ENCODE data around the gene CCN6.

The CCN6 gene

DNA sequence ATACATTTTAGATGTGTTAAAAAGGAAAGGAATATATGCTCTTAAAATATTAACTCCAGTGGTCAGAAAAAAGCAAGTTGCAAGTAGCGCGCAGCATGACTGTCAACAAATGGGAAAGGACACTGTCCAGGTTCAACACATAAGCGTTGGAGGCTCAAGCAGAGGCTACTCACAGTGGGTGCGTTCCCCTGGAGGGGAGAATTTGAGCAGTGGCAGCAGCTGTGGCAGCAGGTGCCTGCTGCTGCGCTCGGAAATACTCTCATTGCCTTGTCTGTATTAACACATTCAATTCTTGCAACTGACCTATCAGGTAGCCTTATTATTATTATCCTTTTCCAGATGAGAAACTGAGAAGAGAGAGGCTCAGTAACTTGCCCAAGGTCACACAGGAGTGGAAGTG, 21.9 kb upstream of the CCN6 start:
- Histone ChIP-seq H3K4me2 (ENCODE audit: low read depth, low read length) (no peak overlapping the region), H3K27me3 (replicated peaks; ENCODE audit: insufficient read depth, low read length) (no peaks in the 10 kb centered on the region), H3K4me3 (ENCODE audit: low read length) (no peak overlapping the region), H3F3A (ENCODE audit: insufficient read depth, low read length) (no peaks in the 10 kb centered on the region), H2AFZ (ENCODE audit: low read length) (no peak overlapping the region), H3K79me2 (ENCODE audit: low read length) (no peaks in the 10 kb centered on the region), H3K4me1 (ENCODE audit: low read length) (no peaks in the 10 kb centered on the region), H4K20me1 (ENCODE audit: insufficient read depth, low read length) (no peaks in the 10 kb centered on the region), H3K9me2 (replicated peaks; ENCODE audit: insufficient read depth, low read length) (no peaks in the 10 kb centered on the region), H3K9me3 (replicated peaks; ENCODE audit: insufficient read depth, low read length) (no peaks in the 10 kb centered on the region), H3K9ac (ENCODE audit: low read length) (no peak overlapping the region), H3K27ac (ENCODE audit: low read length) (no peak overlapping the region), H3K36me3 (replicated peaks; ENCODE audit: insufficient read depth, low read length) (no peaks in the 10 kb centered on the region)
- DNase-seq: no peak
- no peak for TF ChIP-seq EZH2 (optimal IDR thresholded peaks at IDR 0.05; ENCODE audit: low read depth, low read length)
- TF ChIP-seq, protein P1, sequence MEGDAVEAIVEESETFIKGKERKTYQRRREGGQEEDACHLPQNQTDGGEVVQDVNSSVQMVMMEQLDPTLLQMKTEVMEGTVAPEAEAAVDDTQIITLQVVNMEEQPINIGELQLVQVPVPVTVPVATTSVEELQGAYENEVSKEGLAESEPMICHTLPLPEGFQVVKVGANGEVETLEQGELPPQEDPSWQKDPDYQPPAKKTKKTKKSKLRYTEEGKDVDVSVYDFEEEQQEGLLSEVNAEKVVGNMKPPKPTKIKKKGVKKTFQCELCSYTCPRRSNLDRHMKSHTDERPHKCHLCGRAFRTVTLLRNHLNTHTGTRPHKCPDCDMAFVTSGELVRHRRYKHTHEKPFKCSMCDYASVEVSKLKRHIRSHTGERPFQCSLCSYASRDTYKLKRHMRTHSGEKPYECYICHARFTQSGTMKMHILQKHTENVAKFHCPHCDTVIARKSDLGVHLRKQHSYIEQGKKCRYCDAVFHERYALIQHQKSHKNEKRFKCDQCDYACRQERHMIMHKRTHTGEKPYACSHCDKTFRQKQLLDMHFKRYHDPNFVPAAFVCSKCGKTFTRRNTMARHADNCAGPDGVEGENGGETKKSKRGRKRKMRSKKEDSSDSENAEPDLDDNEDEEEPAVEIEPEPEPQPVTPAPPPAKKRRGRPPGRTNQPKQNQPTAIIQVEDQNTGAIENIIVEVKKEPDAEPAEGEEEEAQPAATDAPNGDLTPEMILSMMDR (IDR thresholded peaks at IDR 0.05; ENCODE audit: low read length): no peak
- no peak for TF ChIP-seq EZH2phosphoT487 (IDR thresholded peaks at IDR 0.05; ENCODE audit: low read length)

DNA sequence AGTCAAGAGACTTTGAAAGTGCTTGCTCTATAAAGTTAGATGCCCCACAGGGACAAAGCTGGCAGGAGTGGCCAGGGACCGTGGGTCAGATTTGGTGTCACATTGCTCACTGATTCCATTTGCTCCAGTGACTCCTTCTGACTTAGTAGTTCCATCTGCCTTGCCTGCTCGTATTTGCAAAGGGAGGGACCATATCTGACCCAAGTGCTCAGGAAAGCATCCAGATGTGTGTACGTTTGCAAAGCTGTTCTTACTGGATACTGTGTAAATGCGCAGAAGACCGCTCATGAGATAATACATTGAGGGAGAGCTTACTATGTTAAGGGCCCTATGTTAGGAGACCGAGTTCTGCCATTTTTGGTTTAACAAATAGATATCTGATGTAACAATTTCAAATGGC, 21.2 kb upstream of the CCN6 start:
- Histone ChIP-seq H3K27me3 (replicated peaks; ENCODE audit: insufficient read depth, low read length) (no peaks in the 10 kb centered on the region), H3K4me2 (ENCODE audit: low read depth, low read length) (no peak overlapping the region), H3K9me3 (replicated peaks; ENCODE audit: insufficient read depth, low read length) (no peaks in the 10 kb centered on the region), H3K4me1 (ENCODE audit: low read length) (no peaks in the 10 kb centered on the region), H3K79me2 (ENCODE audit: low read length) (no peaks in the 10 kb centered on the region), H2AFZ (ENCODE audit: low read length) (no peak overlapping the region), H4K20me1 (ENCODE audit: insufficient read depth, low read length) (no peaks in the 10 kb centered on the region), H3K4me3 (ENCODE audit: low read length) (no peak overlapping the region), H3K36me3 (replicated peaks; ENCODE audit: insufficient read depth, low read length) (no peaks in the 10 kb centered on the region), H3K9me2 (replicated peaks; ENCODE audit: insufficient read depth, low read length) (no peaks in the 10 kb centered on the region), H3K9ac (ENCODE audit: low read length) (no peak overlapping the region), H3F3A (ENCODE audit: insufficient read depth, low read length) (no peaks in the 10 kb centered on the region), H3K27ac (ENCODE audit: low read length) (no peak overlapping the region)
- TF ChIP-seq EZH2 (optimal IDR thresholded peaks at IDR 0.05; ENCODE audit: low read depth, low read length) (no peak), EZH2phosphoT487 (IDR thresholded peaks at IDR 0.05; ENCODE audit: low read length) (no peak)
- TF ChIP-seq, protein P1 (IDR thresholded peaks at IDR 0.05; ENCODE audit: low read length): no peak
- no peak for DNase-seq

DNA sequence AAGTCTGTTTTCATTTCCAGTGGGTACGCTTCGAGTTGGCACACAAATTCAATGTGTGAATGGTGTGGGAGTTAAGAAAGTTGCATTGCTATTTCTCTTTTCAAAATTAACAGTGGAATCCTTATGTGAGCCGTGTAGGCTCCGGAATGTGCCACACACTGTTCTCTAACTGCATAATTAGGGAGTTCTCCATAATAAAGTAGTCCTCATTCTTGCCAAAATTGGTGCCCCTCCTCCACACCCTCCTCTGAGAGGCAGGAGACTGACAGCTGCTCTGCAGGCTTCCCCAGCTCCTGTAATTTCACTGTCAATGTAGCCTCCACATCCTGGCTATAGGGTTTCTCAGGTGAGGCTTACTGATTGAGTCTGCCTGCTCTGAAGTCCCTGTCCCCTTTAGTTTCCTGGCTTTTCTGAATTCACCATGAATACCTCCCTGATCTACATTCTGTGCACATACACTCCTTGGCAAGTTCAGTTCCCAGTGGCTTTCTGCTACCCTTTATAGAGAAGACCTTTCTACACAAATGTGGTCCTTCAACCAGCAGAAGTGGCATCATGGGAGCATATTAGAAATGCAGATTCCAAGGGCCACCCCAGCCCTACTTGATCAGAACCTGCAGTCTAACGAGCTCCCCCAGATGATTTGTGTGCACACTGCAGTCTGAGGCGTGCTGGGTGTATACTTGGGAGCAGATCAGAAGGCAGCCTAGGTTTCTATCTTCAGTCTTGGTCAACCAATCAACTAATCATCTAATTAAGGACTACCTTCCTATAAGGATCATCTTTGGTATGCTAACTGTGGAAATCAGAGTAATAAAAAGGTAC, 19.9 kb upstream of the CCN6 start:
- no peaks in the 10 kb centered on the region for H3K9me3 ChIP-seq (replicated peaks; ENCODE audit: insufficient read depth, low read length)
- no peak for DNase-seq
- H3K79me2 ChIP-seq (ENCODE audit: low read length): no peaks in the 10 kb centered on the region
- H4K20me1 ChIP-seq (ENCODE audit: insufficient read depth, low read length): no peaks in the 10 kb centered on the region
- H3K4me3 ChIP-seq (ENCODE audit: low read length): no peak overlapping the region
- H3K9ac ChIP-seq (ENCODE audit: low read length): no peak overlapping the region
- no peak for TF ChIP-seq EZH2phosphoT487 (IDR thresholded peaks at IDR 0.05; ENCODE audit: low read length)
- no peak for TF ChIP-seq EZH2 (optimal IDR thresholded peaks at IDR 0.05; ENCODE audit: low read depth, low read length)
- no peak overlapping the region for H2AFZ ChIP-seq (ENCODE audit: low read length)
- H3K9me2 ChIP-seq (replicated peaks; ENCODE audit: insufficient read depth, low read length): no peaks in the 10 kb centered on the region
- H3K4me1 ChIP-seq (ENCODE audit: low read length): no peaks in the 10 kb centered on the region
- no peaks in the 10 kb centered on the region for H3K27me3 ChIP-seq (replicated peaks; ENCODE audit: insufficient read depth, low read length)
- H3K36me3 ChIP-seq (replicated peaks; ENCODE audit: insufficient read depth, low read length): no peaks in the 10 kb centered on the region
- no peaks in the 10 kb centered on the region for H3F3A ChIP-seq (ENCODE audit: insufficient read depth, low read length)
- no peak overlapping the region for H3K27ac ChIP-seq (ENCODE audit: low read length)
- no peak overlapping the region for H3K4me2 ChIP-seq (ENCODE audit: low read depth, low read length)

DNA sequence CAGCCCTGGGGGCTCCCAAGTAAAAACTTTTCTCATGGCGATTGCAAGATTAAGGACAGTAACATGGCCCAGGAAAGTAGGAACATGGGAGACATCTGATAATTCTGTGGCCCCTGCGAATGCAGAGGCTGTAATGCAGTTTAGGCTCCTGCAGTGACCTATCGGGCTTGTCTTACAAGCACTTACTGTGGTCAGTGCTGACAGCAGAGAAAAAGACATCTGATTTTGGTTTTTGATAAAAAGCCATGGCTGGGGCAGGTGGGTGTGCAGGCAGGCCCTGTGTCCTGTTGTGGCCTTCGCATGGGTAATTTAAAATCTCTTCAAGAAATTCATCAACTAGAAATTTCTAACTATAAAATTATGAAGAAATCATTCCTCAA, 19.3 kb upstream of the CCN6 start:
- Histone ChIP-seq H3K79me2 (ENCODE audit: low read length) (no peaks in the 10 kb centered on the region), H3K27ac (ENCODE audit: low read length) (no peak overlapping the region), H3F3A (ENCODE audit: insufficient read depth, low read length) (no peaks in the 10 kb centered on the region), H4K20me1 (ENCODE audit: insufficient read depth, low read length) (no peaks in the 10 kb centered on the region), H3K36me3 (replicated peaks; ENCODE audit: insufficient read depth, low read length) (no peaks in the 10 kb centered on the region), H3K9me2 (replicated peaks; ENCODE audit: insufficient read depth, low read length) (no peaks in the 10 kb centered on the region), H3K4me2 (ENCODE audit: low read depth, low read length) (no peak overlapping the region), H2AFZ (ENCODE audit: low read length) (no peak overlapping the region), H3K4me1 (ENCODE audit: low read length) (no peaks in the 10 kb centered on the region), H3K9me3 (replicated peaks; ENCODE audit: insufficient read depth, low read length) (no peaks in the 10 kb centered on the region), H3K9ac (ENCODE audit: low read length) (no peak overlapping the region), H3K4me3 (ENCODE audit: low read length) (no peak overlapping the region), H3K27me3 (replicated peaks; ENCODE audit: insufficient read depth, low read length) (no peaks in the 10 kb centered on the region)
- TF ChIP-seq, protein P1 (IDR thresholded peaks at IDR 0.05; ENCODE audit: low read length): no peak
- DNase-seq: no peak

Measured in MM.1S (cell line).